HG03280 (cell line): ENCODE data around the gene POLG.

Experiments used
- ATAC-seq: cut with Tn5 transposase; IDR thresholded peaks from one replicate; pipeline ENCODE4 v1.9.1; 2021; ENCODE audit warnings: mild to moderate bottlenecking, moderate library complexity; ENCODE audit not compliant: unreplicated experiment

The POLG gene

DNA sequence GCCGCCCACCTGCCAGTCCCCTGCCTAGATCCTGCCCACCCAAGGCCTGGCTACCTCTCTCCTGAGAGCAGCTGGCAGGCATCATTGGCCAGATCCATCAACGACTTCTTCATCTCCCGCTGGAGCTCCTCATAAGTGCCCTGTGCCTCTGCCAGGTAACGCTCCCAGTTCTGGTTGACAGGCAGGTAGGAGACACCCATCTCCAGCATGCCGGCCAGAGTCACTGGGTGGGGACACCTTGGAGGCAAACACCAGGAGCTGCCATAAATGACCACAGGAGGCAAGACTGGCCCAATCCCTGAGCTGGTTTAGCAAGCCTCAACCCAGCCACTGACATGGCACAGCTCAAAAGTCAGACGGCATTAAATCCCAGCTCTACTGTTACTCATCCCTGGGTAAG, 7.5 kb downstream of the POLG start:
- ATAC-seq, result no peak

- no peak for ATAC-seq
Measured at GRCh38 chr15:89326316-89326715, 8.3 kb downstream of the POLG start.

DNA sequence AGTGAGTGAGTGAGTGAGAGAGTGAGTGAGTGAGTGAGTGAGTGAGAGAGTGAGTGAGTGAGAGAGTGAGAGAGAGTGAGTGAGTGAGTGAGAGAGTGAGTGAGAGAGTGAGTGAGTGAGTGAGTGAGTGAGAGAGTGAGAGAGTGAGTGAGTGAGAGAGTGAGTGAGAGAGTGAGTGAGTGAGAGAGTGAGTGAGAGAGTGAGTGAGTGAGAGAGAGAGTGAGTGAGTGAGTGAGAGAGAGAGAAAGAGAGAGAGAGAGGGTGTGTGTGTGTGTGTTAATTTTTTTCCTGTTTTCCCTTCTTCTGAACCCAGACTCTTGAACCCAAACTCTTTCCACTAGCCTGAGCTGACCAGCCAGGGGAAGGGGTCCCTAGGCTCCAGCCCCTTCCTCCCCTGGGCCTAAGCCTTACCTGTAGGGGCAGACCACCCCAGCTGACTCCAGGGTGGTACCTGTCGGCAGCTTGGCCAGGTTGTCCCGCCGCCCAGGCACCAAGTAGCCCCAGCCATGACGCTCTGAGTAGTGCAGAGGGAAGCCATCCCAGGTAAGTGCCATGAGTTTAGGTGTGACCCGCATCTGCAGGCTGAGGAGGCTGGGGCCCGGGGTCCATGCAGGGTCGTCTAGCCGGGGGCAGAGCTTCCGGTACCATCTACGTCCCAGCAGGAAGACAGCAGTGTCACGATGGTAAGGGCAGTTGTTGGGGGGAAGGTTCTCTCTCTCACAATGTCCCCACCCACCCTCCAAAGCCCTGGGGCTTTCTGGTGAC, 9.4 kb downstream of the POLG start:
- no peak for ATAC-seq

GRCh38 chr15:89323825-89324224, 10.8 kb downstream of the POLG start:
- ATAC-seq, result no peak

DNA sequence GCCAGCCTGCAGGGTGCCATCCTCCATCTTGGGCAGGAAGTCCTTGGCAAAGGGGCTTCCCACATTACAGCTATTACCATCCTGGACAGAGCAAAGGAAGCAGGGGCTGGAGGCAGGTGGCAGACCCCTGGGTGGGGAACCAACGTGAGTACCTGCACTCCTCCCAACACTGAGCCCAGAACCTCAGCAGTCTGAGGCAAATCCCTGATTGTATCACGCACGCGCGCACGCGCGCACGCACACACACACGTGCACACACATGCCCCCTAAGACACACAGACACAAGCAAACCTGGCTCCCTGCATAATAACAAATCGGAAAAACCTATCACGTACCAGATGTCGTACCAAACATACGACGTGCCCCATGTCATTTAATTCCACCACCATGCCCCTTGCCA, 11.8 kb downstream of the POLG start:
- ATAC-seq, result no peak

DNA sequence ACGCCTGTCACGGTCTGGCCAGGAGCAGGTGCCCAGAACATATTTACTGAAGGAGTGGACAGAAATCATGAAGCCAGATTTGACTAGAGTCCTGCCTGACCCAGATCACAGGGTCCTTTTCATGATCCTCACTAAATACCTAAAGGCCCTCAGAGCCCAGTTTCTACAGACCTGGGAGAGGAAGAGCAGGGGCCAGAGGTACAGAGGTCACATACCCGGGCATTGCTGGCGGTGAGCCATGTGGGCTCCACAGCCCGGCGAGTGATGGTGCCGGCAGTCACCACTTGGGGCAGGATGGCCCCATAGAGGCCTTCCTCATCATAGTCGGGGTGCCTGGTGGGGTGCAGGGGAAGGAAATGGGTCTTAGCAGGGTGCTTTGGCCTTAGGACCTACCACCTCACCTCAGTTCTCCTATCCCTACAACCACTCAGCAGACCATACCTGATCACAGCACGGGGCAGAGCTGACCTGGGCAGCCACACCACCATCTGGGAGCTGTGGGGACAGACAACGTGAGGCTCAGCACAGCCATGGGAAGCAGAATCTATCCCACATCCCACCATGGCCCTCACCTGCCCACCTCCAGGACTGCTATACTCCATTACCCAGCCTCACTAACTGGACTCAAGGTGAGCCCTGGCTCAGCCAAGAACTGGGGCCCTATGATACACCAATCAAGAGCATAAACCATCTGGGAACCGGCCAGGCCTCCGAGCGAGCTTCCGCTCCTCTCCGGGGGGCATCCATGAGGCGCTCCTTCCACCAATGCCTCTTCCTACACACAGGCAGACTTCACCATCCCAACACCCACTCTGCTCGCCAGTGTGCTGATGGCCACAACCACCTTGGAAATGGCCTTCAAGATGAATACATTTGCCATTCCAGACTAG, 12.9 kb downstream of the POLG start:
- no peak for ATAC-seq

GRCh38 chr15:89320200-89320599, 14.4 kb downstream of the POLG start:
- no peak for ATAC-seq

DNA sequence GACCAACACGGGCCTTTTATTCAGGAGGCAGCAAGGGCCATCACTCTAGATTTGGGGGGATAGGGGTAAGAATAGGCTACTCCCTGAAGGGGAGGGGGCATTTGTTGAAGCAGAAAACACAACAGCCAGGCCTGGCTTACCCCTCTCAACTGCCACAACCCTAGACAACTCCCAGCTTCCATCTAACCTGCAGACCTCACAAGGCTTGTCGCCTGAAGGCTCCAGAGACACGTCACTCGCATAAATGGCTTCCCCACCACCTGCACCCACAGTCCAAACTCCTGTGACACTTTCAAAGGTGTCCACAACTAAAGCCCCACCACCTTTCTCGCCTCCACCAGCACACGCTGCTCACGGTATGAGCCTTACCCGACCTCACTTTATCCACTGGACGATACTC, 14.9 kb downstream of the POLG start:
- no peak for ATAC-seq

DNA sequence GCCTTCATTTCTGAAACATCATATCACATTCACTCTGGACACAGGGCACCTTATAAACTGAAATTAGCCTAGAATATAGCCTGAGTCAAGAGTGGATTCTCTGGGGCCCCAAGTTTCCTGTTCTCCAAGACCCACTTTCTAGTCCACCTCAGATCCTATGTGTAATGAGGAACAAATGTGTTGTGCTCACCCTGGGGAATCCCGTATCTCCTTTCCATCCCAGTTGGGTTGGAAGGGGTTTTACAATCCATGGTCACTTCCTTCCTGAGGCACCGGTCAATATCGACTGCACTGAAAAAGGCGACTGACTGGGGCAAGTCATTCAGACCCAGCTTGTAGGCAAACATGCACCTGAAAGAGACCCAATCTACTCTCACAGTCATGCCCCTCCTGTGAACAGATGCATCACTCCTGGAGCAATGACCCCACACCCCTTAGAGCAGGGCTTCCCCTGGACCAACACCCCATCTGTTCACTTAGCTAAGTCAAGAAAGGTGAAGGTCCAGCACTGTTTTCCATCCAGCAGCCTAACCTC, 17.4 kb downstream of the POLG start:
- no peak for ATAC-seq

- no peak for ATAC-seq
Measured at GRCh38 chr15:89316504-89316903, 18.1 kb downstream of the POLG start.

DNA sequence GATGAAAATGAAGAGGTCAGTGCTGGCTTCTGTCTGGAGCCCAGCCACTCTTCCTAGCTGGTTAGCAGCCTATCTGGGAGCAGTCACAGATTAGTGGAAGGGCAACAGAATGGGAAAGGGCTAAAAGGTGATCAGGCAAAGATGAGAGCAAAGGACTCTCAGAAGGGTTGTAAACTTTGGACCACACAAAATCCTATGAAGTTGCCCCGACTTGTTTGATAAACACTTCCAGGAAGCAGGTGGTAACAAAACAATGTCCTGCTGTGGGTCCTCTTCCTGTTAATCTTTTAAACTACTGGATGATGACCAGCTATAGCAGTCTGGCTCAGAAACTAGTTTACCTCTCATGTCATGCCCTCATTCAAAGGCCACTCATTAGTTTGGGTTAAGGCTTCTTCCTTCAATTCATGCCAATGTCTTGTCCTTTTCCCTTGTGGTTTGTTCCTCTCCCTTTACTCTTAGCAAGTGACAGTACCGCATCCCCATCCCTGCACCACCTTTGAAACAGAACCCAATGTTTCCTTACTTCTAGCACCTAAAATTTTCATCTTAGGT, 19.2 kb downstream of the POLG start:
- no peak for ATAC-seq

DNA sequence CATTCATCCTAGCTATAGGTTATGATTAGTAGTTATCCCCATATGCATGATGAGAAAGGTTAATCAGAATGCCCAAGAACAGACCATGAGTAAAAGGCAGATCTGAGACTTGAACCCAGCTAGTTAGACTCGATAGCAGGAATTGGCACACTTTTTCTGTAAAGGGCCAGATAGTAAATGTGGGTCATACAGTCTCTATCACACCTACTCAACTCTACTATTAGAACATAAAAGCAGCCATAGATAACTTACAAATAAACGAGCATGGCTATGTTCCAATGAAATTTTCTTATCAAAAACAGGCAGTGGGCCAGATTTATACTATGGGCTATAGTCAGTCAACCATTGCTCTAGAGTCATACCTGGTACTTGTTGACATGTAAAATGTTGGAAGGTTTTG, 24.6 kb downstream of the POLG start:
- ATAC-seq, result no peak

- no peak for ATAC-seq
Measured at GRCh38 chr15:89308236-89308635, 26.4 kb downstream of the POLG start.

- ATAC-seq, result no peak
Measured at GRCh38 chr15:89307791-89308190, 26.8 kb downstream of the POLG start.

- ATAC-seq, result no peak
Measured at GRCh38 chr15:89307046-89307587, 27.5 kb downstream of the POLG start.

- ATAC-seq, result no peak
Measured at GRCh38 chr15:89305395-89305794, 29.2 kb downstream of the POLG start.

DNA sequence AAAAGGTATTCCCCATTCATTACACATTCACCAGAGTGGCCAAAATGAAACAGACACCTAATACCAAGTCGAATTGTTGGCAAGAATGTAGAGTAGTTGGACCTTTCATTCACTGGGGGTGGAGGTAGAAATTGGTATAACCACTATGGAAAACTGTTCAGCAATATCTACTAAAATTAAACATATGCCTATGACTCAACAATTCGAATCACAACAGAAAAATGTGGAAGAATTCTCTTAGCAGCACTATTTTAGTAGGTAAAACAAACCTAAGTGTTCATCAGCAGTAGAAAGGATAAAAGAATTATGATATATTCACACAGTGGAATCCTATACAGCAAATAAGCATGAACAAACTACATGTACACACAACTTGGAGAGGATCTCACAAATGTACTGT, 30.6 kb downstream of the POLG start:
- ATAC-seq, result no peak

- ATAC-seq, result no peak
Measured at GRCh38 chr15:89301304-89302089, 33.1 kb downstream of the POLG start.

- ATAC-seq, result no peak
Measured at GRCh38 chr15:89299896-89300295, 34.7 kb downstream of the POLG start.

DNA sequence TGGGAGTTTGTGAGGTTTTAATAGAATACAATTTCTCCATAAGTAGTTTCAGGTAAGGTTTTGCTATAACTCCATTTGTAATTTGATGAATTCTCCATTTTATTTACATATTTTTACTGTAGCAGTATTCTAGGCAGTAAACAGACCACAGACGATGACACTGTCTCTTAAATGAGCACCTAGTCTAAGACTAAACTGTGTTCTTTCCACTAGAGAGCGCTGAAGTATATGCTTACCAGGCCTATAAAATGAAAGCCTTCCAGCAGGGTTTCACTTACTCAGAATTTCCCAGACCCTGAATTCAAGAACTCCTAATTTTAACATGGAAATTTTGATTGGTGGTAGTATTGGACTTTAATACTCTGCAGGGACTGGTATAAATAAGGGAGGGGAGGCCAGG, 41.6 kb downstream of the POLG start:
- ATAC-seq, result no peak
